Endothelial cell of umbilical vein (primary cell): ENCODE measurements around the gene CEACAM21. TPM values are rescaled to one million over a fixed set of nuclear protein-coding genes. Genes with fewer than 3 reads are reported as not detected.

Experiments used
- BruUV-seq: library from RNA; stranded (reverse); fragments of 400-500 nt; replicated peaks from 2 replicates; lab custom pipeline; 2021; lab: Mats Ljungman, UMichigan
- CTCF ChIA-PET: fragments of 300-600, 350-600 bp; sonication (Branson Sonifier 250); formaldehyde crosslinking; loops from one replicate; lab custom pipeline; 2021; ENCODE audit warnings: antibody characterized with exemption, inconsistent platforms; lab: Charles Lee
- POLR2A ChIA-PET: fragments of 300-600, 350-600 bp; sonication (Branson Sonifier 250); formaldehyde crosslinking; loops from one replicate; lab custom pipeline; 2021; ENCODE audit warnings: antibody characterized with exemption, inconsistent platforms; lab: Charles Lee
- DNase-seq: peaks from one replicate; pipeline ENCODE4 v3.0.0-alpha.2; 2011; ENCODE audit warnings: low read depth, low spot score
- FAIRE-seq: peaks from 2 replicates; lab custom pipeline; 2011; peaks lifted over from hg19 to GRCh38; lab: Jason Lieb, UNC
- H2AFZ ChIP-seq: 2 replicates; pipeline ENCODE4 v1.6.0; 2012; ENCODE audit warnings: low read depth, low read length, control low read depth, inconsistent platforms
- H3K27ac ChIP-seq: 2 replicates; pipeline ENCODE4 v1.5.1; 2011; ENCODE audit warnings: low read depth, mild to moderate bottlenecking, control low read depth, low read length, moderate library complexity; ENCODE audit not compliant: insufficient read depth
- H3K27me3 ChIP-seq, 2 experiments: 2 replicates each; pipeline versions ENCODE4 v1.6.0 to v1.6.1; 2011; ENCODE audit warnings: low read length in 2 of 2, mixed read lengths in 1 of 2; ENCODE audit not compliant: control insufficient read depth in 2 of 2, insufficient read depth in 2 of 2
- H3K36me3 ChIP-seq, 2 experiments: 2 replicates in 1 of 2; 3 replicates in 1 of 2; pipeline ENCODE4 v1.5.1; 2011; ENCODE audit warnings: low read length in 2 of 2, mild to moderate bottlenecking in 1 of 2, moderate library complexity in 1 of 2; ENCODE audit not compliant: control insufficient read depth in 2 of 2, insufficient read depth in 2 of 2; ENCODE audit errors: extremely low read depth in 1 of 2
- H3K4me1 ChIP-seq: 3 replicates; pipeline ENCODE4 v1.5.1; 2011; ENCODE audit warnings: mild to moderate bottlenecking, low read length; ENCODE audit not compliant: control insufficient read depth, insufficient read depth; ENCODE audit errors: extremely low read depth
- H3K4me2 ChIP-seq: 2 replicates; pipeline ENCODE4 v1.6.1; 2011; ENCODE audit warnings: low read length, control low read depth, mixed read lengths; ENCODE audit not compliant: insufficient read depth
- H3K4me3 ChIP-seq, 3 experiments: fragments of 200-600 bp in 1 of 3; sonication (generic), shearing (Covaris generic) in 1 of 3; replicated peaks in 1 of 3; 2 replicates each; pipeline ENCODE4 v1.5.1; 2011 to 2016; ENCODE audit warnings: control low read depth in 3 of 3, low read length in 3 of 3, mild to moderate bottlenecking in 2 of 3, inconsistent platforms in 1 of 3, low read depth in 1 of 3, moderate library complexity in 1 of 3; ENCODE audit not compliant: insufficient read depth in 1 of 3
- H3K79me2 ChIP-seq: 2 replicates; pipeline ENCODE4 v1.6.0; 2012; ENCODE audit warnings: low read length, inconsistent platforms; ENCODE audit not compliant: control insufficient read depth, insufficient read depth
- H3K9ac ChIP-seq: replicated peaks from 2 replicates; pipeline ENCODE3; 2011; ENCODE audit warnings: low read length, control low read depth; ENCODE audit not compliant: insufficient read depth; ENCODE audit errors: extremely low read depth
- H3K9me1 ChIP-seq: replicated peaks from 3 replicates; pipeline ENCODE4 v1.6.0; 2011; ENCODE audit warnings: mild to moderate bottlenecking, low read length; ENCODE audit not compliant: control insufficient read depth, insufficient read depth; ENCODE audit errors: extremely low read depth
- H3K9me3 ChIP-seq: replicated peaks from 2 replicates; pipeline ENCODE4 v1.5.1; 2012; ENCODE audit warnings: low read length, inconsistent platforms; ENCODE audit not compliant: control insufficient read depth, insufficient read depth
- H4K20me1 ChIP-seq: replicated peaks from 2 replicates; pipeline ENCODE3; 2011; ENCODE audit warnings: mild to moderate bottlenecking, low read length; ENCODE audit not compliant: control insufficient read depth, insufficient read depth; ENCODE audit errors: extremely low read depth
- CTCF ChIP-seq, 2 donors: IDR thresholded peaks; 1 replicate in 1 of 2; 2 replicates in 1 of 2; pipeline ENCODE4 v1.5.1; 2011; ENCODE audit warnings: low read length in 2 of 2, mild to moderate bottlenecking in 2 of 2, moderate library complexity in 2 of 2, control low read depth in 1 of 2, inconsistent platforms in 1 of 2, low read depth in 1 of 2; ENCODE audit not compliant: insufficient read depth in 1 of 2; ENCODE audit errors: extremely low read depth in 1 of 2
- GATA2 ChIP-seq: IDR thresholded peaks from 2 replicates; pipeline ENCODE4 v1.7.0; 2011; ENCODE audit warnings: low read depth, mild to moderate bottlenecking, moderate library complexity, mixed read lengths, low read length; ENCODE audit not compliant: insufficient read length, insufficient read depth
- JUN ChIP-seq: IDR thresholded peaks from 2 replicates; pipeline ENCODE4 v1.6.1; 2011; ENCODE audit warnings: borderline replicate concordance, low read depth; ENCODE audit not compliant: insufficient read length, insufficient read depth
- dilution Hi-C: fragments of 300-500 bp; cut with MboI; formaldehyde crosslinking; loops from one replicate; pipeline ENCODE4 v1.15.0; 2019; ENCODE audit warnings: low sequenced_read_pairs; ENCODE audit not compliant: extremely low pct_ligation_motif_present
- intact Hi-C: fragments of 100-400 bp; cut with micrococcal nuclease; formaldehyde crosslinking; loops from one replicate; pipeline ENCODE4 v1.10.0; 2022
- polyA plus RNA-seq, 4 experiments: library from polyadenylated mRNA; depleted of rRNA in 3 of 4; stranded (reverse) in 3 of 4; unstranded in 1 of 4; fragments of >200 nt; gene quantifications; 2 replicates each; pipeline versions ENCODE4 v1.2.1 to v1.2.3, GENCODE V29; 2011 to 2012; ENCODE audit warnings: missing spikeins in 1 of 4
- total RNA-seq: library from RNA; stranded (reverse); gene quantifications from 2 replicates; pipeline ENCODE4 v1.2.3, GENCODE V29; 2021

Gene CEACAM21
- total and polyA plus RNA-seq, 2 donors (not counting 3 experiments of a cell fraction or from before 2014, with no cell fraction given): 0.81 to 1.7 TPM

DNA sequence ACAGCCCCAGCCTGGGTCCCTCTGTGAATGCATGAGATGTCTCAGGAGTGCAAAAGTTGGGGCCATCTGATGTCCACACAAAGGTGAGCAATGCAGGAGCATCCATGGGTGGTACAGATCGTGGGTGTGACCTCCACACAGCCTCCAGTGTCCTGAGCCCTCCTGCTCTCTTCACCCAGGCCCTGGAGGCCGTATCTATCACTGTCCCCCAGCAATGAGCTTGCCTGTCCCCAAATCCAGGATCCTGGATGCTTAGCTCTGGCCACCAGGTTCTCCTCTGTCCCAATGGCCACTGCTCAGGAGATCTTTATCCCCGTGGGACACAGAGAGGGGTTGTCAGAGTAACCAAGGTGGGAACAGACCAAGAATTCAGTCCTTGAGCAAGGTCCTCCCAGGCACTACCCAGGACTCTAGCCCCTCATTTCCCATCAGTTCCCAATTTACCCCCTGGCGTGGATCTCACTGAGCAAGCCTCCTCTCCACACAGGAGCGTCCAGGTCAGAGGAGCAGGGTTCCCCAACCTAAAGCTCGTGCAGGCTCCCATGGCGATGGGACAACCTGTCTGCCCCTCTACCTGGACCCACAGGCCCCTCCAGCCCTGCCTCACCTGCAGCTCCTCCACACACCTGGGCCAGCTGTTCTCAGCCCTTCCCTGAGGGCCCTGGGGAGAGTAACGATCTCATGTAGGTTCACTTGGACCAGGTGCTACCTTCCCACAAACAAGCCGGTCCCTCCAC lies 11.3 kb downstream of the CEACAM21 start:
- no TSS peak for BruUV-seq
- no peaks in the 10 kb centered on the region for H4K20me1 ChIP-seq
- POLR2A ChIA-PET: no interaction called here
- H3K27me3 ChIP-seq: no peaks in the 10 kb centered on the region
- no peaks in the 10 kb centered on the region for H3K9me1 ChIP-seq
- DNase-seq (no peak), FAIRE-seq (no peak)
- H3K4me2 ChIP-seq: no peak overlapping the region
- no peaks in the 10 kb centered on the region for H3K9me3 ChIP-seq
- H3K4me1 ChIP-seq: no peaks in the 10 kb centered on the region
- no peaks in the 10 kb centered on the region for H3K79me2 ChIP-seq
- TF ChIP-seq GATA2 (no peak), JUN (no peak)
- H2AFZ ChIP-seq: no peak overlapping the region
- CTCF ChIA-PET: interaction anchor here (1.6 kb wide), 1 partner anchor 137 kb away, joined by 3 read pairs; no protein-coding TSS in a partner anchor
- H3K36me3 ChIP-seq: no peaks in the 10 kb centered on the region
- no peak overlapping the region for H3K27ac ChIP-seq
- dilution Hi-C loops (no loop called here), intact Hi-C loops (no loop called here)
- no peak overlapping the region for H3K4me3 ChIP-seq
- H3K9ac ChIP-seq: no peak overlapping the region

DNA sequence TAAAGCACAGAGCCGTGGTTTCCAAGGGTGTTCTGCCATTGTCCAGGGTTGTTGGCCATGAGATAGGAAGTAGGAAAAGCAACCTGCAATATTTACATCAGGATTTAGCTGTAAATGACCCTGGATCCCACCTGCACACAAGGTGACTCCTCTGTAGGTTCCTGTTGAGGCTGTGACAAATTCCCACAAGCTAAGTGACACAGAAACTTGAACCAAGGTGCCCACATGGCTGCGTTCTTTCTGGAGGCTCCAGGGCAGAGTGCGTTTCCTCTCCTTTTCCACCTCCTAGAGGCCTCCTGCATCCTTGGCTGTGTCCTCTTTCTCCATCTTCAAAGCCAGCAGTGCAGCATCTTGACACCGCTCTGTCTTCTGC lies 11.9 kb downstream of the CEACAM21 start:
- Histone ChIP-seq H3K27me3 (no peaks in the 10 kb centered on the region), H3K9me1 (no peaks in the 10 kb centered on the region), H3K4me3 (no peak overlapping the region), H3K4me1 (no peaks in the 10 kb centered on the region), H4K20me1 (no peaks in the 10 kb centered on the region), H3K9ac (no peak overlapping the region), H3K79me2 (no peaks in the 10 kb centered on the region), H2AFZ (no peak overlapping the region), H3K27ac (no peak overlapping the region), H3K4me2 (no peak overlapping the region), H3K9me3 (no peaks in the 10 kb centered on the region), H3K36me3 (no peaks in the 10 kb centered on the region)
- POLR2A ChIA-PET: no interaction called here
- DNase-seq (no peak), FAIRE-seq (no peak)
- intact Hi-C loops (no loop called here), dilution Hi-C loops (no loop called here)
- CTCF ChIA-PET: interaction anchor here (0.7 to 1.6 kb wide), 6 partner anchors 9 to 138 kb away, joined by 3 to 6 read pairs (median 4); partner anchors contain the start of gene CEACAM21
- TF ChIP-seq CTCF (IDR thresholded peaks at IDR 0.05; ENCODE audit: extremely low read depth in 1 of 2, insufficient read depth in 1 of 2, low read depth in 1 of 2, low read length in 2 of 2): no peak
- no peak for TF ChIP-seq JUN
- TF ChIP-seq GATA2: no peak
- no TSS peak for BruUV-seq
